ENCODE results near the gene MYO5A. TPM values are rescaled to one million over a fixed set of nuclear protein-coding genes. Genes with fewer than 3 reads are reported as not detected.
"Not testable (repeated sequence)": the region's sequence is repeated elsewhere in the genome, so short reads cannot be mapped to it uniquely, and the experiment has no call there.

Gene MYO5A
- polyA plus RNA-seq, 4 donors = 7.4 to 8.2 (median 7.8) TPM

GRCh38 chr15:52509500-52510245 lies 19.0 kb downstream of the MYO5A start:
- no peak for DNase-seq (ENCODE audit: low read depth in 4 of 4, low spot score in 3 of 4)

DNA sequence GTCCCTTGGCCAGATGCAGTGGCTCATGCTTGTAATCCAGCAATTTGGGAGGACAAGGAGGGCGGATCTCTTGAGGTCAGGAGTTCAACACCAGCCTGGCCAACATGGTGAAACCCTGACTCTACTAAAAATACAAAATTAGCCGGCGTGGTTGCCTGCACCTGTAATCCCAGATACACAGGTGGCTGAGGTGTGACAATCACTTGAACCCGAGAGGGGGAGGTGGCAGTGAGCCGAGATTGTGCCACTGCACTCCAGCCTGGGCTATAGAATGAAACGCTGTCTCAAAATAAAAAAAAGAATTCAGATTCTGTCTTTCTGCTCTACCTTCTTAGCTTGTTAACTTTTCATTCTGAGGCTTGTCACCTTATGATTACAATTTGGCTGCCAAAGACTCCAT lies 22.1 kb downstream of the MYO5A start:
- no peak for DNase-seq (ENCODE audit: low read depth in 4 of 4, low spot score in 3 of 4)

DNA sequence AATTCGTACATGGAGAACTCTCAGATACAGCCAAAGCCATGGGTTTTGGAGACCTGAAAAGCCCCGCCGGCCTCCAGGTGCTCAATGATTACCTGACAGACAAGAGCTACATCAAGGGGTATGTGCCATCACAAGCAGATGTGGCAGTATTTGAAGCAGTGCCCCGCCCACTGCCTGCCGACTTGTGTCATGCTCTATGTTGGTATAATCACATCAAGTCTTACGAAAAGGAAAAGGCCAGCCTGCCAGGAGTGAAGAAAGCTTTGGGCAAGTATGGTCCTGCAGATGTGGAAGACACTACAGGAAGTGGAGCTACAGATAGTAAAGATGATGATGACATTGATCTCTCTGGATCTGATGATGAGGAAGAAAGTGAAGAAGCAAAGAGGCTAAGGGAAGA lies 23.5 kb downstream of the MYO5A start:
- DNase-seq (ENCODE audit: low read depth in 4 of 4, low spot score in 3 of 4) = no peak

DNA sequence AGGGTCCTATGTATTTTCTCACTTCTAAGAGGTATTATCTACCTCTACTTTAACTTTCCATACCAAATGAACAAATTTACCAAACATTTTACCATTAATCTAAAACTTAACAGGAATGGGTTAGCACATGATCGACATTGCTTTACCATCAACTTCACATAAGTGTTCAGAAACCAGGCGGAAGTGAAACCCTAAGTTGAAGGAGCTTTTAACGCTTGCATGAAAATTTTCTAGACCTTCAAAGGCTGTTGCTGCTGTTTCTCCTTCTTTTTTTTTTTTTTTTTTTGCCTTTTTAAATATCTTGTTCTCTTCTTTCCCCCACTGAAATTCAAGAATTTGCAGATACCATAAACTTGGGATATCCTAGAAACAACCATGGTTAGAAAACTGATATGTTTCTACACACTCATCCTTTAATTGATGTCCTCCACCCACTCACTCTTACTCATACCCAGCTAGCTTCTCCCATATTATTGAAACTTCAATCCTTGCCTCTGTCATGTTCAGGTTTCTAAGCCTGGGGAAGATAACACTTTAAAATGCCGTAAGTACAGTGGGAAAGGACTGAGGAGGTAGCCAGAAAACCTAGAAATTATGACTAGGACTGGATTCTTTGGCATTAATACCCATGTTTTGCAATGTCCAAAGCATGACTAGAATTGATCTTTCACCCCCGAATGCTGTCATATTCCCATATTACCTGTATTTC lies 24.7 kb downstream of the MYO5A start:
- DNase-seq (ENCODE audit: low read depth in 4 of 4, low spot score in 3 of 4) = no peak

DNA sequence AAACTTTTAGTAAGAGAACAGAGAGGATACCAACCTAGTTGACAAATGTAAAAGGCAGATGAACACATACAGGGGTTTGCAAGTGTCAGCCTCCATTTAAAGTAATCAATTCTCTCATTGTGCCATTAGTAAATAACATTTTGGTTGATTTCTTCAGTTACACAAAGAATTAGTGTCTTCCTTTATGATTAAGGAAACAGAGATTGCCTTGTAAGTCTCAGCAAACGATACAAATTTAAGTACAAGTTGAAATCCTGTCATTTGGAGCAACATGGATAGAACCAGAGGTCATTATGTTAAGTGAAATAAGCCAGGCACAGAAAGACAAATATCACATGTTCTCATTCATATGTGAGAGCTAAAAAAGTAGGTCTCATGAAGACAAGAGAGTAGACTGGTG lies 26.1 kb downstream of the MYO5A start:
- no peak for DNase-seq (ENCODE audit: low read depth in 4 of 4, low spot score in 3 of 4)

GRCh38 chr15:52499506-52499905 lies 29.2 kb downstream of the MYO5A start:
- no peak for DNase-seq (ENCODE audit: low read depth in 4 of 4, low spot score in 3 of 4)

GRCh38 chr15:52498706-52499105 lies 30.0 kb downstream of the MYO5A start:
- no peak for DNase-seq (ENCODE audit: low read depth in 4 of 4, low spot score in 3 of 4)

GRCh38 chr15:52496776-52497470 lies 31.8 kb downstream of the MYO5A start:
- no peak for DNase-seq (ENCODE audit: low read depth in 4 of 4, low spot score in 3 of 4)

DNA sequence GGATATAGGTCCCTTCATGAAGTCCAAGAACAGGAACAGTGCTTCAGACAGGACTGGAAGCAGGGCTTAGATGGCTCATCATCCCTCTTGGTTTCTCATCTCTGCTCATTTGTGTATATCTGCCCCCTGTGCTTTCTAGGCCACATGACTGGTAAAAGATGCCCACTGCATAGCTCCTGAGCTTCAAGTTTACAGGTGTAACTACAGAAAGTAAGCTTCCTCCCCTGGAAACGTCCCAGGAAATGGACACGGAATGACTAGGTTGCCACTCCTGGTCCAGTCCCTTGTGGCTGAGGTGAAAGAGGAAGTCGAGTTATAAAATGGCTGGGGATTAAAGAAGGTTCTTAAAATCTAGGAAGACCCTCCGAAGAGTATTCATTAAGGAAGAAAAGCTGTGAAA lies 32.5 kb downstream of the MYO5A start:
- no peak for DNase-seq (ENCODE audit: low read depth in 4 of 4, low spot score in 3 of 4)

DNA sequence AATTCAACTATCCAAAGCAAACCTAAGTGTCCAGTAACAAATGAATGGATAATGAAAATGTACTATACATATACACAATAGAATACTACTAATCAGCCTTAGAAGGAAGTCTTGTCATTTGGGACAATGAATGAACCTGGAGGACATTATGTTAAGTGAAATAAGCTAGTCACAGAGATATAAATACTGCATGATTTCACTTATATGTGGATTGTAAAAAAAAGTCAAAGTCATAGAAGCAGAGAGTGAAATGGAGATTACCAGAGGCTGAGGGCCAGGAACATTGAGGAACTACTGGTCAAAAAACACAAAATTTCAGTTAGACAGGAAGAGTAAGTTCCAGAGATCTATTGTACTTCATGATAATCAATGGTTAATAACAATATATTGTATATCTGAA lies 33.6 kb downstream of the MYO5A start:
- no peak for DNase-seq (ENCODE audit: low read depth in 4 of 4, low spot score in 3 of 4)

- DNase-seq (ENCODE audit: low read depth in 4 of 4, low spot score in 3 of 4) = no peak
Measured at GRCh38 chr15:52493968-52494367, 34.7 kb downstream of the MYO5A start.

GRCh38 chr15:52492132-52492531 lies 36.5 kb downstream of the MYO5A start:
- no peak for DNase-seq (ENCODE audit: low read depth in 4 of 4, low spot score in 3 of 4)

DNA sequence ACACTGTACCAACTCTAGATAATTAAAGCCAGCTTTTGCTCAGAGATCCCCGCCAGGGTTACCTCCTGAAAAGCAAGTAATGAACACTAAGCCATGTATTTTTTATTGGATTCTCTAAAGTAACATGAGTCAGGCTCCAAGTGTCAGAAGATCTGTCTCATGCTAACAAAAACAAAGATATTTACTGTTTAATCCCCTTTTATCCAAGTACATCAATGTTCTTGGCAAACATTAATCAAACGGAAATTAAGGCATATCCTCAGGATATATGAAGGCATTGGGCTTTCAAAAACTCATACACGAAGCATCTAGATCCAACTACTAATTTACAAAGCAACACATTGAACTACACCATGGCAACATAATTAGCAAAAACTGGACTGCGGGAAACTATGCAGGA lies 37.2 kb downstream of the MYO5A start:
- no peak for DNase-seq (ENCODE audit: low read depth in 4 of 4, low spot score in 3 of 4)

DNA sequence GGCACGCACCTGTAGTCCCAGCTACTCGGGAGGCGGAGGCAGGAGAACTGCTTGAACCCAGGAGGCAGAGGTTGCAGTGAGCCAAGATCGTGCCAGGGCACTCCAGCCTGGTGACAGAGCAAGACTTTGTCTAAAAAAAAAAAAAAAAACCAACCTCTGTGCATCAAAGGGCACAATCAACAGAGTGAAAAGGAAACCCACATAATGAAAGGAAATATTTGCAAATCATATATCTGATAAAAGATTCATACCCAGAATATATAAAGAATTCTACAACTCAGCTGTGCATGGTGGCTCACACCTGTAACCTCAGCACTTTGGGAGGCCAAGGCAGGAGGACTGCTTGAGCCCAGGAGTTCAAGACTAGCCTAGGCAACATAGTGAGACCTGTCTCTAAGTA lies 39.2 kb downstream of the MYO5A start:
- not testable (repeated sequence) for DNase-seq (ENCODE audit: low read depth in 4 of 4, low spot score in 3 of 4)

- DNase-seq (ENCODE audit: low read depth in 4 of 4, low spot score in 3 of 4) = no peak
Measured at GRCh38 chr15:52488830-52489229, 39.9 kb downstream of the MYO5A start.

DNA sequence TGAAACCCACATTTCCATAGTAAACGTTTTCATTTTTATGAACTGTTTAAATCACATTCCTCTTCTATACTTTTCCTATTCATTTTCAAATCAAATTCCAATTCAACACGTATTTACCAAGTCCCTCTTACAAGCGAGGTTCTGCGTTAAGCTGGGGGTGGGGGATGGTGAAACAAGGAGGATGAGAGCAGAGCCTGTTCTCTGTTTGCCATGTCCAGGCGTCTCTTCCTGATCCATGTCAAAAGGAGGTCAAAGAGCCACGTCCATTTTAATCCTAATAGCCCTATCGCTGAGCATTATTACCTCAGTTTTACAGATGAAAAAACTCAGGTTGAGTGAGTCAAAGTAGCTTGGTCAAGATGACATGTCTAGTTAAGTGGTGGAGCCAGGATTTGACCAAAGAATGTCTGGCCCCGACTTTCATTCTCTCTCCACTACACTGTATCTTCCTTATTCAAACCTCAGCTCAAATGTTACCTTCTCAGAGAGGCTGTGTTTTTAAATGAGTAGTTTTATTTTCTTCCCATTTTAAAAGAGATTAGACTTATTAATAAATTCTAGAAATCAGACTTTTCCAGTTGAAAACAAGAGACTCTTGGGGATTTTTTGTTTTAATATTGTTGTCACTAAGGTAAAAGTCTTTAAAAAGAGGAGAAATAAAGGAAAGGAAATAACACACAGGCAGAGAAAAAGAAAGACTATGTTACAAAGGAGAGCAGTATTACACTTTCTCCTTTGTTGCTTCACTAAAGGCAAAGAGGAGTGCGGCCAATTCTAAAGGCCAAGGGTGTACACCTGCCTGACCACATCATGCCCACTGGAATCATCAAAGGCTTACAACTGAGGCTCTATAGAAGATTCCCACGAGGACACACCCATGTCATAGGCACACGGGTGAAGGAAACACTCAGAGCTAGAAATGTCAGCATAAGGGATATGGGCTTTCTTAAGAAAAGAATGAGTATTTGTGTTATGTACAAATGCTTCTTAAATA lies 42.4 kb downstream of the MYO5A start:
- DNase-seq (ENCODE audit: low read depth in 4 of 4, low spot score in 3 of 4) = no peak

DNA sequence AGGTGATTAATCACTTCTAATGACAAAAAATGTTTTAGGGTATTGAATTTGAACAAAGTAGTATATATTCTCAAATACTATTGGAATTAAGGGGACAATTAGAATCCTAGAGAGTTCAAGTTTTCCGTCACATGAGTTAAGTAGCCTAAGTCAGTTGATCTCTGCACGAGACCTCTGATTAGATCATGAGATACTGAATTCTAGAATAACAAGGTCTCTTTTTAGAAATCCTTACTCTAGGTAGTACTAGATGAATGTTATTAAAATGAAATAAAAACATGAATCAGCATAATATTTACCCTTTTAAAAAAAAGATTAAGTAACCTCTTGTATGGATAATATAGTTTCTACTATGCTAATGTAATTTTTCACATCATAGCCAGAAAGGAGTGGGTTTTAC lies 43.4 kb downstream of the MYO5A start:
- no peak for DNase-seq (ENCODE audit: low read depth in 4 of 4, low spot score in 3 of 4)

- no peak for DNase-seq (ENCODE audit: low read depth in 4 of 4, low spot score in 3 of 4)
Measured at GRCh38 chr15:52483707-52484106, 45.0 kb downstream of the MYO5A start.

- no peak for DNase-seq (ENCODE audit: low read depth in 4 of 4, low spot score in 3 of 4)
Measured at GRCh38 chr15:52481915-52482314, 46.8 kb downstream of the MYO5A start.

- DNase-seq (ENCODE audit: low read depth in 4 of 4, low spot score in 3 of 4) = no peak
Measured at GRCh38 chr15:52480990-52481389, 47.7 kb downstream of the MYO5A start.

GRCh38 chr15:52466716-52467115 lies 62.0 kb downstream of the MYO5A start:
- no peak for DNase-seq (ENCODE audit: low read depth in 4 of 4, low spot score in 3 of 4)

All from right renal pelvis (tissue), 4 donors.